Measurements from ENCODE around the gene NDUFB3. TPM values are rescaled to one million over a fixed set of nuclear protein-coding genes. Genes with fewer than 3 reads are reported as not detected.

Gene NDUFB3
- total and polyA plus RNA-seq, 10 of the 15 experiments (the other 5 are each of a cell fraction or from before 2014, with no cell fraction given): 115 to 1,059 (median 187) TPM

GRCh38 chr2:201126308-201127151, 54.7 kb downstream of the NDUFB3 start (continued):
- TF ChIP-seq NFYB (IDR thresholded peaks at IDR 0.05; ENCODE audit: insufficient read depth, low read depth, low read length) (no peak), RELA (IDR thresholded peaks at IDR 0.05; ENCODE audit: borderline replicate concordance, partially characterized antibody) (peak; percentile 47), ZNF622 (IDR thresholded peaks at IDR 0.05) (no peak), ELK1 (IDR thresholded peaks at IDR 0.05; ENCODE audit: low read depth, low read length) (no peak), LARP7 (IDR thresholded peaks at IDR 0.05) (peak; percentile 40), IRF3 (IDR thresholded peaks at IDR 0.05) (no peak), SIN3A (IDR thresholded peaks at IDR 0.05; ENCODE audit: low read depth, low read length) (no peak), HDGF (IDR thresholded peaks at IDR 0.05) (no peak), IRF4 (IDR thresholded peaks at IDR 0.05; ENCODE audit: low read depth, low read length) (no peak), ZBTB4 (CRISPR knock-in tag; IDR thresholded peaks at IDR 0.05) (peak; percentile 97), ETV6 (conservative IDR thresholded peaks at IDR 0.05 in 1 of 2, IDR thresholded peaks at IDR 0.05 in 1 of 2; ENCODE audit: borderline replicate concordance in 1 of 2, low read depth in 1 of 2) (peak in 1 of 2 experiments; percentile 52; a peak in 1 of 4 replicates), MYC (IDR thresholded peaks at IDR 0.05; ENCODE audit: insufficient read depth, insufficient read length, insufficient replicate concordance, low read length, severe bottlenecking) (no peak), ZNF274 (IDR thresholded peaks at IDR 0.05; ENCODE audit: insufficient read depth, insufficient read length) (no peak), RELB (IDR thresholded peaks at IDR 0.05; ENCODE audit: low read depth) (peak; percentile 79; the same call in 1 of the 2 replicates), EED (IDR thresholded peaks at IDR 0.05; ENCODE audit: low read depth) (peak; percentile 28; the same call in 1 of the 2 replicates), KDM1A (IDR thresholded peaks at IDR 0.05; ENCODE audit: borderline replicate concordance) (no peak), RBBP5 (conservative IDR thresholded peaks at IDR 0.05) (no peak), E2F4 (IDR thresholded peaks at IDR 0.05; ENCODE audit: low read depth, low read length) (no peak), EP300 (IDR thresholded peaks at IDR 0.05; ENCODE audit: borderline replicate concordance in 1 of 2, control insufficient read depth in 1 of 2, low read depth in 2 of 2, low read length in 2 of 2) (peak; percentile 18 to 44; a peak in 1 of 4 replicates), ATF7 (IDR thresholded peaks at IDR 0.05; ENCODE audit: low read depth) (0 out of 2 replicates have a peak, but pooled peaks have one; percentile 52), NFIC (IDR thresholded peaks at IDR 0.05; ENCODE audit: low read depth, low read length) (no peak), POLR2A (IDR thresholded peaks at IDR 0.05; ENCODE audit: low read depth, low read length) (no peak; the same call in 1 of the 2 replicates)
